HCT116 (cell line): ENCODE results near the gene RASSF3. TPM values are rescaled to one million over a fixed set of nuclear protein-coding genes. Genes with fewer than 3 reads are reported as not detected.

Experiments used
- ATAC-seq: fragments of 200-7000 bp; cut with Tn5 transposase; 2 replicates; pipeline ENCODE4 v1.9.1; 2020; ENCODE audit warnings: mild to moderate bottlenecking, moderate library complexity
- BruUV-seq: library from RNA; stranded (reverse); fragments of 400-500 nt; replicated peaks from 2 replicates; lab custom pipeline; 2021; lab: Mats Ljungman, UMichigan
- CTCF ChIA-PET: fragments of 300-600 bp; sonication (Branson Sonifier 250); formaldehyde crosslinking; loops from one replicate; lab custom pipeline; 2021; ENCODE audit warnings: antibody characterized with exemption; lab: Charles Lee
- POLR2A ChIA-PET: fragments of 300-600, 350-600 bp; sonication (Branson Sonifier 250); formaldehyde crosslinking; loops from one replicate; lab custom pipeline; 2021; ENCODE audit warnings: antibody characterized with exemption; lab: Charles Lee
- RAD21 ChIA-PET, 2 experiments: fragments of 300-600 bp; sonication (Branson Sonifier 250); formaldehyde crosslinking; loops; one replicate each; lab custom pipeline; 2023; ENCODE audit warnings: low total read pairs in 2 of 2; ENCODE audit not compliant: uncharacterized antibody in 2 of 2, unreplicated experiment in 2 of 2, low non-redundant PET in 1 of 2; lab: Charles Lee
- DNase-seq: peaks from one replicate; pipeline ENCODE4 v3.0.0-alpha.2; 2010; ENCODE audit warnings: low read depth, low spot score
- H2AFZ ChIP-seq: fragments of 200-600 bp; shearing (Covaris generic), sonication (generic); 2 replicates; pipeline ENCODE4 v1.6.1; 2017; ENCODE audit warnings: low read depth, mixed run types, mixed read lengths, antibody characterized with exemption, low read length; ENCODE audit not compliant: poor library complexity, severe bottlenecking
- H3K27ac ChIP-seq: 2 replicates; pipeline ENCODE4 v1.5.1; 2012; ENCODE audit warnings: low read depth, low read length
- H3K27me3 ChIP-seq: fragments of 200-600 bp; sonication (generic); 2 replicates; pipeline ENCODE4 v1.6.1; 2016; ENCODE audit warnings: mixed run types, low read length, mixed read lengths; ENCODE audit not compliant: insufficient read depth
- H3K36me3 ChIP-seq, 2 experiments: fragments of 200-500 bp in 1 of 2; fragments of 200-600 bp in 1 of 2; sonication (Bioruptor generic) in 1 of 2; sonication (generic) in 1 of 2; 2 replicates each; pipeline versions ENCODE4 v1.5.1 to v1.6.1; 2014 to 2016; ENCODE audit warnings: low read length in 2 of 2, inconsistent platforms in 1 of 2, mixed read lengths in 1 of 2, mixed run types in 1 of 2; ENCODE audit not compliant: insufficient read depth in 2 of 2, control insufficient read depth in 1 of 2
- H3K4me1 ChIP-seq, 2 experiments: fragments of 200-600 bp in 1 of 2; sonication (generic) in 1 of 2; 2 replicates each; pipeline versions ENCODE4 v1.5.1 to v1.6.1; 2012 to 2017; ENCODE audit warnings: low read length in 2 of 2, inconsistent platforms in 1 of 2, mild to moderate bottlenecking in 1 of 2, mixed read lengths in 1 of 2, mixed run types in 1 of 2, moderate library complexity in 1 of 2; ENCODE audit not compliant: insufficient read depth in 2 of 2, control insufficient read depth in 1 of 2
- H3K4me2 ChIP-seq: fragments of 200-600 bp; sonication (generic); 2 replicates; pipeline ENCODE4 v1.6.1; 2017; ENCODE audit warnings: mixed run types, low read length, mixed read lengths
- H3K4me3 ChIP-seq, 2 experiments: fragments of 200-600 bp in 1 of 2; sonication (generic) in 1 of 2; replicated peaks in 1 of 2; 2 replicates each; pipeline ENCODE4 v1.5.1; 2011 to 2016; ENCODE audit warnings: low read length in 2 of 2, control low read depth in 1 of 2, low read depth in 1 of 2, mild to moderate bottlenecking in 1 of 2, mixed read lengths in 1 of 2, mixed run types in 1 of 2
- H3K79me2 ChIP-seq: fragments of 200-600 bp; sonication (generic); 2 replicates; pipeline ENCODE4 v1.6.1; 2017; ENCODE audit warnings: mild to moderate bottlenecking, mixed run types, low read length, moderate library complexity, mixed read lengths; ENCODE audit not compliant: insufficient read depth
- H3K9ac ChIP-seq: fragments of 200-600 bp; sonication (generic); 2 replicates; pipeline ENCODE4 v1.6.1; 2016; ENCODE audit warnings: low read length, mixed read lengths
- H3K9me2 ChIP-seq: fragments of 200-600 bp; sonication (generic), shearing (Covaris generic); 2 replicates; pipeline ENCODE4 v1.6.1; 2017; ENCODE audit warnings: mixed run types, mild to moderate bottlenecking, moderate library complexity; ENCODE audit not compliant: insufficient read depth
- H3K9me3 ChIP-seq, 2 experiments: fragments of 200-500 bp in 1 of 2; fragments of 200-600 bp in 1 of 2; sonication (Bioruptor generic) in 1 of 2; sonication (generic) in 1 of 2; 2 replicates each; pipeline ENCODE4 v1.6.1; 2014 to 2017; ENCODE audit warnings: low read length in 2 of 2, mixed read lengths in 2 of 2, inconsistent platforms in 1 of 2, low read depth in 1 of 2, mild to moderate bottlenecking in 1 of 2, mixed run types in 1 of 2, moderate library complexity in 1 of 2; ENCODE audit not compliant: control insufficient read depth in 1 of 2, insufficient read depth in 1 of 2
- H4K20me1 ChIP-seq: fragments of 200-600 bp; sonication (generic), shearing (Covaris generic); 2 replicates; pipeline ENCODE4 v1.6.1; 2017; ENCODE audit warnings: mixed run types, mild to moderate bottlenecking, moderate library complexity; ENCODE audit not compliant: insufficient read depth
- ATF3 ChIP-seq: IDR thresholded peaks from 2 replicates; pipeline ENCODE4 v1.6.1; 2012
- CEBPB ChIP-seq: IDR thresholded peaks from 2 replicates; pipeline ENCODE4 v1.6.1; 2012; ENCODE audit warnings: low read depth
- CTCF ChIP-seq, 3 experiments: fragments of 200-600 bp in 1 of 3; sonication (generic) in 1 of 3; IDR thresholded peaks in 2 of 3; conservative IDR thresholded peaks in 1 of 3; 2 replicates each; pipeline ENCODE4 v1.5.1; 2012 to 2017; ENCODE audit warnings: low read depth in 2 of 3, low read length in 2 of 3, antibody characterized with exemption in 1 of 3, borderline replicate concordance in 1 of 3, control low read depth in 1 of 3, mild to moderate bottlenecking in 1 of 3, mixed read lengths in 1 of 3, mixed run types in 1 of 3, moderate library complexity in 1 of 3; ENCODE audit not compliant: insufficient read depth in 1 of 3
- EZH2 ChIP-seq: fragments of 200-600 bp; sonication (generic); IDR thresholded peaks from 2 replicates; pipeline ENCODE4 v1.6.1; 2017; ENCODE audit warnings: antibody characterized with exemption, mixed run types
- ZBTB33 ChIP-seq: IDR thresholded peaks from 2 replicates; pipeline ENCODE4 v1.6.1; 2011; ENCODE audit warnings: mild to moderate bottlenecking, low read length, moderate library complexity; ENCODE audit not compliant: insufficient replicate concordance; ENCODE audit errors: extremely low read depth
- ZFX ChIP-seq: fragments of 450-650 bp; IDR thresholded peaks from 2 replicates; pipeline ENCODE4 v1.6.1; 2017
- ZNF274 ChIP-seq: fragments of 200-500 bp; sonication (Bioruptor generic); IDR thresholded peaks from 2 replicates; pipeline ENCODE4 v1.6.1; 2014; ENCODE audit warnings: mild to moderate bottlenecking, low read depth, low read length, inconsistent platforms
- intact Hi-C: fragments of 100-400 bp; cut with micrococcal nuclease; formaldehyde crosslinking; loops from 2 replicates; pipeline ENCODE4 v1.10.0; 2022
- total RNA-seq: library from RNA; stranded (reverse); gene quantifications from one replicate; pipeline ENCODE4 v1.2.1, GENCODE V29; 2021; ENCODE audit not compliant: unreplicated experiment

Gene RASSF3
- total RNA-seq, 1 experiment from 2014 or later, result 67.1 TPM

- TF ChIP-seq ZBTB33 (no peak), CTCF (IDR thresholded peaks at IDR 0.05 in 2 of 3, conservative IDR thresholded peaks at IDR 0.05 in 1 of 3; ENCODE audit: borderline replicate concordance in 1 of 3, insufficient read depth in 1 of 3, low read depth in 2 of 3, low read length in 2 of 3) (no peak), CEBPB (no peak), ATF3 (no peak), ZFX (no peak), ZNF274 (no peak), EZH2 (no peak)
- Histone ChIP-seq H3K9me2 (no peaks in the 10 kb centered on the region), H3K27ac (no peak overlapping the region), H4K20me1 (no peaks in the 10 kb centered on the region), H2AFZ (no peak overlapping the region), H3K79me2 (peaks cover 77% of the 10 kb centered on the region), H3K9ac (no peak overlapping the region), H3K4me2 (no peak overlapping the region), H3K36me3 (no peaks in the 10 kb centered on the region), H3K4me3 (no peak overlapping the region), H3K4me1 (peaks cover 40 to 47% of the 10 kb centered on the region in 2 experiments), H3K27me3 (no peaks in the 10 kb centered on the region), H3K9me3 (no peaks in the 10 kb centered on the region)
- DNase-seq (no peak), ATAC-seq (no peak)
- intact Hi-C loops, result no loop called here
- ChIA-PET RAD21 (no interaction called here), CTCF (no interaction called here), POLR2A (no interaction called here)
- no TSS peak for BruUV-seq
These were observed 42.1 kb downstream of the RASSF3 start for GRCh38 chr12:64652346-64652745.
